HG03558 (cell line): ENCODE data around the gene USP5.

Experiments used
- ATAC-seq: cut with Tn5 transposase; IDR thresholded peaks from one replicate; pipeline ENCODE4 v1.9.1; 2021; ENCODE audit warnings: moderate number of reproducible peaks; ENCODE audit not compliant: unreplicated experiment; ENCODE audit errors: extremely low read depth

The USP5 gene

GRCh38 chr12:6851921-6852650, at the start of gene USP5:
Gene USP5, plus strand, starts transcription at chr12:6852150. Its CDS starts 30 bp downstream, at chr12:6852180.
- peak; percentile 63 for ATAC-seq

- ATAC-seq = no peak
These were observed 44.8 kb upstream of the USP5 start for GRCh38 chr12:6807170-6807569.

DNA sequence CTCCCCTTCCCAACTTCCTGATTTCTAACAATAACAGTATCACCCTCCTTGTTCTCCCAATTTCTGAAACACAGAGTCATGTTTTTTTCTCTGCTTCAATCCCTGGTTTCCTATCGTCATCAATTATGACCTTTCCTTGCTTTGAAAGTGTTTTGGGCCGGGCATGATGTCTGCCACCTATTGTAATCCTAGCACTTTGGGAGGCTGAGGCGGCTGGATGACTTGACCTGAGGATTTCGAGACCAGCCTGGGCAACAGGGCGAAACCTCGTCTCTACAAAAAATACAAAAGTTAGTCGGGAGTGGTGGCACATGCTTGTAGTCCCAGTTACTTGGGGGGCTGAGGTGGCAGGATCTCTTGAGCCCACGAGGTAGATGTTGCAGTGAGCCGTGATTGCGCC, 42.9 kb upstream of the USP5 start:
- no peak for ATAC-seq

- no peak for ATAC-seq
These were observed 41.2 kb upstream of the USP5 start for GRCh38 chr12:6810758-6811157.

DNA sequence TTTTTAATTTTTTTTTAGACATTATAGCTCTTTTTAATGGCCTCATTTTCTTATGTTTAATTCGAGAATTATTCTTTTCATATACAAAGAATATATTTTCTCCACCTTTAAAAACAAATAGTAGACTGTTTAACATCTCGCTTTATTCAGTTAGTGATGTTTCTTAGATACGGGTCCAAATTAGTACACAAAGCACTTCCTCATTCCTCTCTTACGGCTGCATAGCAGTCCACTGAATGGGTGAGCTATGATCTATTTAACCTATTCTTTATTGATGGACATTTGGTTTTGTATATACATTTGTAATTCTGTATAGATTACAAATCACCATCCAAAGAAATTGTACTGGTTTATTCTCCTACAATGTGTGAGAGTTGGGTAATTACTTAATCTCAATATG, 38.6 kb upstream of the USP5 start:
- no peak for ATAC-seq

DNA sequence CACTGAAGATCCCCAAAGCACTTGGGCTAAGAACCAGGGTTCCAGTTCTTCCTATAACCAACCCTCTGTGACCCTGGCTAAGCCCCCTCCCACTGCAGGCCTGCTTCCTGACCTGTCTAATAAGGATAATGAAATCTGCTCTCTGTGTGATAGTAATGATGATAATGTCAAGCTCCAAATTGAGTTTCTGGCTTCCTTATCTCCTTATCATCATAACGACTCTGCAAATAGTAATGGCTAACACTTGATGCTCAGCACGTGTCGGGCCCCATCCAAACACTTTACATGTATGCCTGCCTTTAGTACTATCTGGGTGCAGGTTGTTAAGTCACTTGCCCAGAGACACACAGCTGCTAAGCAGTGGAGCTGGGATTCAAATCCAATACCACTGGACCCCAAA, 35.4 kb upstream of the USP5 start:
- ATAC-seq = no peak

GRCh38 chr12:6817098-6817497, 34.9 kb upstream of the USP5 start:
- no peak for ATAC-seq

- no peak for ATAC-seq
These were observed 34.2 kb upstream of the USP5 start for GRCh38 chr12:6817662-6818157.

- no peak for ATAC-seq
These were observed 33.7 kb upstream of the USP5 start for GRCh38 chr12:6818222-6818621.

DNA sequence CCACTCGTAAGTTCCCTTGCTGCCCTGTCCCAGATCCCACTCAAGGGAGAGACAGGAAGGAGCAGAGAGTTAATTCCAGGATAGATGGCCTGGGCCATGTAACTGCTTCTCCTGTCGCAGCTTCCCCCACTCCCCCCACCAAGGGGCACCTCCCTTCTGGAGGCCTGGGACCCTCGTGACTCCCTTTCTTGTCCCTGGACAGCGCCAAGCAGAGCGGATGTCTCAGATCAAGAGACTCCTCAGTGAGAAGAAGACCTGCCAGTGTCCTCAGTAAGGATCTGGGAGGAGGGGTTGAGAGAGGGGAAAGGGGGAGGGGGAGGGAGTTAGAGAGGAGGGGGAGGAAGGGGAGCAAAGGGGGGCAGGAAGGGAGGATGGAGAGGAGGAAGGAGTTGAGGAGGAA, 33.3 kb upstream of the USP5 start:
- no peak for ATAC-seq

DNA sequence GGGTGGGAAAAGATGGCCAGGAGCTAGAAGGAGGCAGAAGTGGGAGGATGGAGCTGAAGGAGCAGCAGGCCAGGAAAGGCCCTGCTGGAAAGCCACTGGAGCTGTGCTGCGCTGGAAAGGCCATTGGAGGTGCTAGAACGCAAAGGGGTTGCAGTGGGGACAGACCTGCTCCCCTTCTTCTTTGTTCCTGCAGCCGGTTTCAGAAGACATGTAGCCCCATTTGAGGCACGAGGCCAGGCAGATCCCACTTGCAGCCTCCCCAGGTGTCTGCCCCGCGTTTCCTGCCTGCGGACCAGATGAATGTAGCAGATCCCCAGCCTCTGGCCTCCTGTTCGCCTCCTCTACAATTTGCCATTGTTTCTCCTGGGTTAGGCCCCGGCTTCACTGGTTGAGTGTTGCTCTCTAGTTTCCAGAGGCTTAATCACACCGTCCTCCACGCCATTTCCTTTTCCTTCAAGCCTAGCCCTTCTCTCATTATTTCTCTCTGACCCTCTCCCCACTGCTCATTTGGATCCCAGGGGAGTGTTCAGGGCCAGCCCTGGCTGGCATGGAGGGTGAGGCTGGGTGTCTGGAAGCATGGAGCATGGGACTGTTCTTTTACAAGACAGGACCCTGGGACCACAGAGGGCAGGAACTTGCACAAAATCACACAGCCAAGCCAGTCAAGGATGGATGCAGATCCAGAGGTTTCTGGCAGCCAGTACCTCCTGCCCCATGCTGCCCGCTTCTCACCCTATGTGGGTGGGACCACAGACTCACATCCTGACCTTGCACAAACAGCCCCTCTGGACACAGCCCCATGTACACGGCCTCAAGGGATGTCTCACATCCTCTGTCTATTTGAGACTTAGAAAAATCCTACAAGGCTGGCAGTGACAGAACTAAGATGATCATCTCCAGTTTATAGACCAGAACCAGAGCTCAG, 32.6 kb upstream of the USP5 start:
- ATAC-seq = no peak

DNA sequence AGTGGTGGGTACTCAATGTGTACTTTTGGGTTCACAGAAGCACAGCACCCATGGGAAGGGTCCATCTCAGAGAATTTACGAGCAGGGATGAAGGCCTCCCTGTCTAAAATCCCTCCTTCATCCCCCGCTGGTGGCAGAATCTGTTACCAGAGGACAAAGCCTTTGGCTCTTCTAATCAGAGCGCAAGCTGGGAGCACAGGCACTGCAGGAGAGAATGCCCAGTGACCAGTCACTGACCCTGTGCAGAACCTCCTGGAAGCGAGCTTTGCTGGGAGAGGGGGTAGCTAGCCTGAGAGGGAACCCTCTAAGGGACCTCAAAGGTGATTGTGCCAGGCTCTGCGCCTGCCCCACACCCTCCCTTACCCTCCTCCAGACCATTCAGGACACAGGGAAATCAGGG, 31.8 kb upstream of the USP5 start:
- no peak for ATAC-seq

DNA sequence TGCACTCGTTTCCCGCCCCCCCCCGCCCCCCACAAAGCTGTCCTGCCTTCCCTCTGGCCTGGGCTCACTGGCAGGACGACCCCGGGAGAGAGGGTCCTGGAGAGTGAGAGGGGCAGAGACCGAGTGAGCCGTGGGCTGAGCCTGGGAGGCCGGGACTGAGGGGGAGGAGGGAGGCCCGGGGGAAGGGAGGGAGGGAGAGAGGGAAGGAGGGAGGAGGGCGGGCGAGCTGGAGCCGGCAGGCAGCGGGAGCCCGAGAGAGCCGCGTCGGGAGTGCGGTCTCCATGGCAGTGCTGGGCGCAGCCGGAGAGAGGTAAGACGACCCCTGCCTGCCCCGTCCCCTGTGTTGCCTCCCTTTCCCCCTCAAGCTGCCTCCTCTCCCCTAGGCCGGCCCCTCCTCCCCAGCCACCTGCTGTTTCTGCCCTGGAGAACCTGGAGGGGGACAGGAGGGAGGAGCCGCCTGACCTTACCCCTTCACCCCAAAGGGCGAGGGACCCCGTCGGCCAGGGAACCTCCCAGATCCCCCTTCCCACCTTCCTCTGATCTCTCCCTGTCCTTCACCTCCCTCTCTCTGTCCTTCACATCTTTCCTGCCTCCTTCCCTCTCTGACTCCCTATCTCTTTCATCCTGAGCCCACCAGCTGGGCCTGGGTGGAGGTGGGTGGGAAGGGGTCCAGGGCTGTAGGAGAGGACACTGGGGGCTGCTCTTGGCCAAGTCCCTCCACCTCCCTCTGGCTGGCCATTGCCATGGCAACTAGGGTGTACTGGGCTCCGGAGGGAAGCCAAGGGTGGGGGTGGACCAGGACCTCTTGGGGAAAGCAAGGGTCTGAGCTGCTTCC, 30.1 kb upstream of the USP5 start, which contains the start of gene GPR162:
Gene GPR162 (plus strand): TSS at position 231 of the 835 bp plus-strand sequence. CDS start 2,078 bp downstream, outside the sequence.
- ATAC-seq = no peak

DNA sequence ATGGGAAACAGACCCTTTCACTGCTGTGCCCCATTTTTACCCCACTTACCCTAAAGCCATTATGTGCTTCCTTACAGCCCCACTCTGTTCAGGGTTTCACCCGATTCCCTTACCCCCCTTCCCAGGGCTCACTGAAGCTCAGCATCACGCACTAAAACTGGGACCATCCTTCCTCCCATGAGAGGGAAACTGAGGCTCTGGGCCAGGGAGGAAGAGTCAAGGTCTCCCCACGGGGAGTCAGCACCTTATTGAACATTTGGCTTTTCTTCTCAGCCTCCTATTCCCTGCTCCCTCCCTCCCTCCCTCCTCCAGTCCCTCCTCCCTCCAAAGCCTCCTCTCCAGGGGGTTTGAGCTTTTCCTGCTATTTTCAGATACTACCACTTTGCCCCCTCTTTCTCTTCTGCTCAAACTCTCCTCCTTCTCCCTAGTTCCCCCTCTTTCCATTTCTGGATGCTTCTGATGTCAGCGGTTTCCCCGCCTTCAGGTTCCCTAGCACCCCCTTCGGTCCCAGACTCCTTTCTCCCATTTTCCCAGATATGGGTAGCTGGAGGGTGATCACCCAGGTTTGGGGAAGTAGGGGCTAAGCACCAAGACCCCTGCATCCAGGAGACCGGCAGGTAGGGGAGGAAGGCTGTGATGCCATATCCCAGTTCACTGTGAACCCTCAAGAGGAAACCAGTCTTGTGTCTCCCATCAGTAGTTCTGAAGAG, 29.4 kb upstream of the USP5 start:
- ATAC-seq = no peak

- ATAC-seq = no peak
These were observed 28.5 kb upstream of the USP5 start for GRCh38 chr12:6823182-6824084.

DNA sequence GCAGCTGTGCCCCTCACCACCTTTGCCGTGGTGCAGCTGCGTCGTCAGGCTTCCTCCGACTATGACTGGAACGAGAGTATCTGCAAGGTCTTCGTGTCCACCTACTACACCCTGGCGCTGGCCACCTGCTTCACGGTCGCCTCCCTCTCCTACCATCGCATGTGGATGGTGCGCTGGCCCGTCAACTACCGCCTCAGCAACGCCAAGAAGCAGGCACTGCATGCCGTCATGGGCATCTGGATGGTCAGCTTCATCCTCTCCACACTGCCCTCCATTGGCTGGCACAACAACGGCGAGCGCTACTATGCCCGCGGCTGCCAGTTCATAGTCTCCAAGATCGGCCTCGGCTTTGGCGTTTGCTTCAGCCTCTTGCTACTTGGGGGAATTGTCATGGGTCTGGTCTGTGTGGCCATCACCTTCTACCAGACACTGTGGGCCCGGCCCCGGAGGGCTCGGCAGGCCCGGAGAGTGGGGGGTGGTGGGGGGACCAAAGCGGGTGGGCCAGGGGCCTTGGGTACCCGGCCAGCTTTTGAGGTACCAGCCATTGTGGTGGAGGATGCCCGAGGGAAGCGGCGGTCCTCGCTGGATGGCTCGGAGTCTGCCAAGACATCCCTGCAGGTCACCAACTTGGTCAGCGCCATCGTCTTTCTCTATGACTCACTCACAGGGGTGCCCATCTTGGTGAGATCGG, 27.7 kb upstream of the USP5 start:
- no peak for ATAC-seq

- ATAC-seq = no peak
These were observed 27.0 kb upstream of the USP5 start for GRCh38 chr12:6824901-6825381.
